NCI-H2029 (cell line): Measurements from ENCODE around the gene MEG3.

ENCODE experiments used
- DNase-seq: peaks from one replicate; lab custom pipeline; 2025; lab: John Stamatoyannopoulos, UW

MEG3 gene

GRCh38 chr14:100881211-100882025, 55.5 kb downstream of the MEG3 start:
- DNase-seq, result no peak

GRCh38 chr14:100882026-100882967, 56.4 kb downstream of the MEG3 start:
- no peak for DNase-seq

- DNase-seq, result no peak
These were observed 57.3 kb downstream of the MEG3 start for GRCh38 chr14:100882991-100883788.

- DNase-seq, result no peak
These were observed 57.8 kb downstream of the MEG3 start for GRCh38 chr14:100883789-100884101.

- DNase-seq, result no peak
These were observed 58.5 kb downstream of the MEG3 start for GRCh38 chr14:100884456-100884855.

- no peak for DNase-seq
These were observed 59.3 kb downstream of the MEG3 start for GRCh38 chr14:100885196-100885595.

GRCh38 chr14:100885617-100886016, 59.7 kb downstream of the MEG3 start:
- no peak for DNase-seq

- no peak for DNase-seq
These were observed 61.9 kb downstream of the MEG3 start for GRCh38 chr14:100887728-100888335.

GRCh38 chr14:100888789-100889315, 62.9 kb downstream of the MEG3 start:
- no peak for DNase-seq

GRCh38 chr14:100889641-100890040, 63.7 kb downstream of the MEG3 start:
- DNase-seq, result no peak

GRCh38 chr14:100890061-100890850, 64.3 kb downstream of the MEG3 start:
- no peak for DNase-seq

GRCh38 chr14:100891051-100891450, 65.1 kb downstream of the MEG3 start:
- no peak for DNase-seq

- DNase-seq, result no peak
These were observed 65.9 kb downstream of the MEG3 start for GRCh38 chr14:100891501-100892445.

- no peak for DNase-seq
These were observed 66.7 kb downstream of the MEG3 start for GRCh38 chr14:100892496-100893227.

GRCh38 chr14:100893228-100893601, 67.3 kb downstream of the MEG3 start:
- DNase-seq, result no peak

- no peak for DNase-seq
These were observed 67.8 kb downstream of the MEG3 start for GRCh38 chr14:100893760-100894159.

- DNase-seq, result no peak
These were observed 68.5 kb downstream of the MEG3 start for GRCh38 chr14:100894416-100894815.

GRCh38 chr14:100895411-100895810, 69.5 kb downstream of the MEG3 start:
- DNase-seq, result no peak
